Left hindlimb (tissue), 1 donor: Measurements from ENCODE around the gene SPCS3.
"Not testable (repeated sequence)": the region's sequence is repeated elsewhere in the genome, so short reads cannot be mapped to it uniquely, and the experiment has no call there.

ENCODE experiments used
- DNase-seq: peaks from one replicate; pipeline ENCODE4 v3.0.0-alpha.2; 2018

Gene SPCS3

DNA sequence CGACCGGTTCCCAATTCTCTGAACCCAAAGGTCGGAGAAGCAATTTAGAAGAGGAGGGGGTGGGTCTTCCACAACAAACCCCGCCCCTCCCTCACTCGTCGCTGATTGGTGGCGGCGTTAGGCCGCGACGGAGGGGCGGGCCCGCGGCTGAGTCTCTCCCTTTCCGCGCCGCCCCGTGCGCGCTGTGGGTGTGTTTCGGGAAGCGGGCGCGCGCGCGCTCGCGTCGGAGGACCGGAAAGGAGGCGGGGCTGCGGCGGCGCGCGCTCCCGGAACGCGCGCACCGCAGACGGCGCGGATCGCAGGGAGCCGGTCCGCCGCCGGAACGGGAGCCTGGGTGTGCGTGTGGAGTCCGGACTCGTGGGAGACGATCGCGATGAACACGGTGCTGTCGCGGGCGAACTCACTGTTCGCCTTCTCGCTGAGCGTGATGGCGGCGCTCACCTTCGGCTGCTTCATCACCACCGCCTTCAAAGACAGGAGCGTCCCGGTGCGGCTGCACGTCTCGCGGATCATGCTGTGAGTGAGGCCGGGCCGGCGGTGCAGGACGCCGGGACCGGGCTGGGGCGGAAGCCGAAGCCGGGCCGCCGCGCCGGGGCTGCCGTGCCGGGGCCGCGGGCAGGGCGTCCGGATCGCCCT, at the start of gene SPCS3:
TSS of gene SPCS3 (plus strand) at position 263 of the 636 bp plus-strand sequence. CDS start at position 374, 111 bp downstream.
- DNase-seq, result peak; percentile 97

DNA sequence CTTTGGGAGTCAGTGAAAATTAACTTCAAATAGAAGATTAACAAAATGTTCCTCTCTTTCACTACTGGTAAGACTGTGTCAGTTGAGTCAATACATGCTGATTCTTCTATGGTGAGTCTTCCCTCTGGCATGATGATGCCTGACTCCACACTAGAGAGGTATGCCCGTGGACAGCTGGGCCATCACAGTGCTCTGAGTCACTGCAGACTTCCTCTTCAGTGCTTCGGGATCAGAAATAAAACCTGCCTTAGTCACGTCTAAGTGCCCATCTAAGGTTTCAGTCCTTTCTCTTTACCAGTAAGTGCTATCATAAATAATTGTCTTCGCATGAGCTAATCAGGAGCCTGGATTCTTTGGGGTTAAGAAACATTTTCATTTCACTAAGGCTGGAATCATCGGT, 49.1 kb upstream of the SPCS3 start:
- DNase-seq, result no peak

DNA sequence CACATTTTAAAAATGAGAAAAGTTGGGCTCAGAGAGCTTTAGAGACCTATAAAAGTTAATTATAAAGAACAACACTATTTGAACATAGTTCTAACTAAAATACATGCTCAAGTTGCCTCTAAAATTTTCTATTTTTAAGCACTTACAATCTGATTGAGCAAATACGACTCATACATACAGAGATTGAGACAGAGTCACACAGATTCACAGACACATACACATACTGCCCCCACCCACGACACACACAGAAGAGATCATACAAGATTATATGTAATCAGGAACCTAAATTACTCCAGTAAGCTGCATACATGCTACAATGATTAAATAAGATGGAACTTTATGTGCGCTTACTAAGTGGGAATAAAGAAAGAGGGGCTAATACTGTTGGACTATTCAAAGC, 48.0 kb upstream of the SPCS3 start:
- no peak for DNase-seq

GRCh38 chr4:176272799-176273198, 47.0 kb upstream of the SPCS3 start:
- DNase-seq, result no peak

GRCh38 chr4:176273736-176274135, 46.0 kb upstream of the SPCS3 start:
- no peak for DNase-seq

DNA sequence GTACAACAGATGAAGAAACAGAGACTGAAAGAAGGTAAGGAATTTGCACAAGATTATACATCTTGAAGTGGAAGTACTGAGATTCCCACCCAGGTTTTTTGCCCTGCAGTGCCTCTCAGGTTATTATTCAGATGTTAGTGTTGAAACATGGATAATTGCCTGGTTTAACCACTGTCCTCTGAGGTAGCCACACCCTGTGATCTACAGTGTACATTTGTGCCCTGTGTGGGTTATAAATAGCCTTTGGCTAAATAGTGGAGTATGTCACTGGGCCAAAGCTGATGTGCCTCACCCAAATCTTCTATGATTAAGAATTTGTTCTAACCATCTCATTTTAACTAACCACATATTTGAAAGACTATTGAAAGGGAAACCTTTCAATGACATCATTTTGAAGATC, 45.3 kb upstream of the SPCS3 start:
- no peak for DNase-seq

- DNase-seq, result no peak
These were observed 43.1 kb upstream of the SPCS3 start for GRCh38 chr4:176276710-176277109.

DNA sequence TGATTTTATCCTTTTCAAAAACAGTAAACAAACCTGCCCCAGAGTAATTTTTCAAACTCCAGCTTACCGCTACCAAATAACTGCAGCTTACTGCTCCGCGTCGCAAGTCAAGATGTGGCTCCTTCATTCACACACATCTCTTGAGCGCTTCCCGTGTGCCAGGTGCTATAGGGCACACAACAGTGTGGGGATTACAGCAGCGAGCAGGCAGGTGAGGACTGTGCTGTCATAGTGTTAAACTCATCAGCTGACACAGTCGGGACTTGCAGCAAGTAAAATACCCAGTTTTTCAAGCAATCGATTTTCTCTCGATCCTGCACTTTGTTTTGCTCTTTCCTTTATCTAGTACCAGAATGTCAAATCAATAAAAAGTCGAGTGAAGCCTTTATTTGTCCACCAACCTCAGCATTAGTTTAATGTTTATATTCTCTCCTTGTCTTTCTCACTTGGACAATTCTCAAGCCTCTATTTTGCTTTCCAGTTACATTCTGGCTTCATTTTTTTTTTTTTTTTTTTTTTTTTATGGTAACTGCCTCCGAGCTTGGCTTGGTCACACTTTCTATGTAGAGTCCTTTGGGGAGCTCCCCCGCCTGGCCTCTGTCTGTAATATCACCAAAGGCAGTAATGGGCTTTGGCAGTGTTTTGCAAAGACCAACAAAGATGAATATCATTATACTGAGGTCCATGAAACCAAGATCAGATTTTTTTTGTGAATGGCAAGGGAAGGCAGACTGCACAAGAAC, 42.4 kb upstream of the SPCS3 start:
- peak; percentile 39 for DNase-seq

GRCh38 chr4:176279560-176279959, 40.2 kb upstream of the SPCS3 start:
- not testable (repeated sequence) for DNase-seq

DNA sequence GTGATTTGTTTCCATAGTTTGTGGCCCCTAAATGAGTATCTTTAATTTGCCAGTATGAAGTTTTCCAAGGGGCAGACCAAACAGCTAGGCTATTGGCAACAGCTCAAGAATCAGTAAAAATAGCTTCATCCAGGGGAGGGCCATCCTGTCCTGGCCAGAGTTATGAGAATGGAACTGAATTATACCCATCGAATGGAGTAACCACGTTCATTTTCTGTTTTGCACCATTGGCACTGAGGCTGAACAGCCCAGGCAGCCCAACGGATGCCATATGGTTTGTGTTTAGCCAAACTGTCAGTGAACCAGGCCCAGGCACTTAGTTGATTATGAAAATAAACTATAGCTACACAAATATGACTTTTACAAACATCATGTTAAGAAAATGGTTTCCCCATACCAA, 33.0 kb upstream of the SPCS3 start:
- no peak for DNase-seq

DNA sequence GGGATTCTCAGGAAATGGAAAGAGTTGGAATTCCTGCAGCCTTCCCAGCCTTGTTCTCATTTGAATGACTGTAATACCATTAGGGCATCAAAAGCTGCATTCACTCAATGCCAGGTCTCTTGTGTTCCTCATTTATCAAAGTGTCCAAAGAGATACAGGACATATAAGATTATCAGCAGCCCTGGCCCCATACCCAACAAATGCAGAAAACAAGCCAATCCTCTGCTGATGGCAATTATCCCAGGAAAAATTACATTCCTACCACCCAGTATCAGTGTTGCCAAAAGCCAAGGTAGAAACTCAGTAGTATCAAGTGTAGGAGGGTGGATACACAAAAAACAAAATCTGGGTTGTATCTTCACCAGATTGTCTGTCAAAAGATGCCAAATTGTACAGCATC, 32.2 kb upstream of the SPCS3 start:
- DNase-seq, result no peak

GRCh38 chr4:176288020-176288419, 31.7 kb upstream of the SPCS3 start:
- DNase-seq, result no peak

DNA sequence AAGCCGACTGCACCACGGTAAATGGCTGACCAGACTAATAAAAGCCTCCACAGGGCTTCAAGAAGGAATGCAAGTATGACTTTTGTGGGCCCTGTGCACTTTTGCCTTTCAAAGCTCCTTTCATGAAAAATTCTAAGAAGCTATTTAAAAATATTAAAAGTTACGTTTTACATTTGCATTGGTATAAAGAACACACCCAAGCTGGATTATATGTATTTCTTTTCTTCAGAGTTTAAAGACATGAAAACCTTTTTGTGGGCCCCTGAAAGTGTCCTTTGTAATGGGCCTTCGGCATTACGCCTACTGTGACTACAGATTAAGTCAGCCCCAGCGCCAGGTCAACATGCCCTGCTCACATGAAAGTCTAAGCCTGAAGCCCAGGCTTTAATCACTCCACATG, 30.2 kb upstream of the SPCS3 start:
- DNase-seq, result no peak

- DNase-seq, result no peak
These were observed 29.2 kb upstream of the SPCS3 start for GRCh38 chr4:176290520-176290919.

DNA sequence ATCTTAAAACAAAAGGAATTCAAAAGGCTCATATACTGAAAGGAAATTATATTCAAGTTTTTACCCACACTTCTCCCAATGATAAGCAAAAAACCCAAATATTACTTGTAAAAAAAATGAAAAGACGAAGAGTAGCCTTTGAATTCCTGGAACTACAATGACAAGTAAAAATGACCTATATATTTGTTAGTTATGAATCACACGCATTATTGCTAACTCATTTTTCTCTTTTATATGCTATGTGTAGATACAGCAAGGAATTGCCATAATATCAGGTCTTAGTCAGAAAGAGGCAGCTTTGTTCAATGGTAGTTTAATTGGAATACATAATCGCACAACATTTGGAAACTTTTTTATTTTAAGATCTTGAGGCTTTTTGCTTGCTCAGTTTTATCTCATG, 28.0 kb upstream of the SPCS3 start:
- no peak for DNase-seq

- DNase-seq, result no peak
These were observed 26.8 kb upstream of the SPCS3 start for GRCh38 chr4:176292920-176293319.

DNA sequence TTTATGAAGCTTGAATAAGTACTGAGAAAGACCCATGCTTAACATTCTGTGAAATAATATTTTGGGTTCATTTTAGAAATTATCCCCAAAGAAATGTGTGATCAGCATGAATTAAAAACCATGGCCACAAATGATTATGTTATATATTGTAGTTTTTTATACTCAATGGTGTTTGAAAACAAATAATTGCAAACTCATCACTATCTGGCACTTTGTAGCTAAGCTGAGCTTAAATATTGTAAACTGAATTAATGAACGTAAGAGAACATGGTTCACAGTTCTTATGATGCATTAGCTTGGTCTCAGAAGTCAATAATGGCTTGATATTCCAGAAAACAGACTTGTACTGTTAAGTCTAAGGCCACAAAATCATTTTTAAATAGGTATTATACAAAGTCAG, 26.1 kb upstream of the SPCS3 start:
- DNase-seq, result no peak

GRCh38 chr4:176295907-176296306, 23.9 kb upstream of the SPCS3 start:
- not testable (repeated sequence) for DNase-seq

GRCh38 chr4:176298664-176299063, 21.1 kb upstream of the SPCS3 start:
- DNase-seq, result no peak

GRCh38 chr4:176300036-176300435, 19.7 kb upstream of the SPCS3 start:
- no peak for DNase-seq

DNA sequence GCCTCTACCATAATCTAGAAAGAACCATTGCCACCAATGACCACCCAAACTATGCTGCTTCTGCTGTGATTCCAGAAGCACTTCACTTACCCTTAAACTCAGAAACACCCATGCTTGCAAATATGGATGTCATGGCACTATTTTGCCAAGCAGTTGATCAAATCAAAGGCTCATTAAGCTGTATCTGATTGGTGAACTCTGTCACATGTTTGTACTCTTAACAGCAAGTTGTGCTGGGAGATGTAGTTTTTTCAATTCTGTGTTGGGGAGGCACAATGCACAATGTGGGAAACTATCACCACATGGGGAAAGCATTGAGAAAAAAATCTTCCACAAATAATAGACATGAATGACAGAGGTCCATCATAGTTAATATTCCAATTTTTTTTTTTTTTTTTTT, 19.2 kb upstream of the SPCS3 start:
- no peak for DNase-seq

GRCh38 chr4:176302283-176303275, 17.2 kb upstream of the SPCS3 start:
- no peak for DNase-seq

GRCh38 chr4:176303938-176304337, 15.8 kb upstream of the SPCS3 start:
- no peak for DNase-seq
